Measurements from ENCODE around the gene CCDC85C. TPM values are rescaled to one million over a fixed set of nuclear protein-coding genes. Genes with fewer than 3 reads are reported as not detected.

CCDC85C gene
- total RNA-seq, 2 donors from 2014 or later = 32.8 to 45.8 TPM

DNA sequence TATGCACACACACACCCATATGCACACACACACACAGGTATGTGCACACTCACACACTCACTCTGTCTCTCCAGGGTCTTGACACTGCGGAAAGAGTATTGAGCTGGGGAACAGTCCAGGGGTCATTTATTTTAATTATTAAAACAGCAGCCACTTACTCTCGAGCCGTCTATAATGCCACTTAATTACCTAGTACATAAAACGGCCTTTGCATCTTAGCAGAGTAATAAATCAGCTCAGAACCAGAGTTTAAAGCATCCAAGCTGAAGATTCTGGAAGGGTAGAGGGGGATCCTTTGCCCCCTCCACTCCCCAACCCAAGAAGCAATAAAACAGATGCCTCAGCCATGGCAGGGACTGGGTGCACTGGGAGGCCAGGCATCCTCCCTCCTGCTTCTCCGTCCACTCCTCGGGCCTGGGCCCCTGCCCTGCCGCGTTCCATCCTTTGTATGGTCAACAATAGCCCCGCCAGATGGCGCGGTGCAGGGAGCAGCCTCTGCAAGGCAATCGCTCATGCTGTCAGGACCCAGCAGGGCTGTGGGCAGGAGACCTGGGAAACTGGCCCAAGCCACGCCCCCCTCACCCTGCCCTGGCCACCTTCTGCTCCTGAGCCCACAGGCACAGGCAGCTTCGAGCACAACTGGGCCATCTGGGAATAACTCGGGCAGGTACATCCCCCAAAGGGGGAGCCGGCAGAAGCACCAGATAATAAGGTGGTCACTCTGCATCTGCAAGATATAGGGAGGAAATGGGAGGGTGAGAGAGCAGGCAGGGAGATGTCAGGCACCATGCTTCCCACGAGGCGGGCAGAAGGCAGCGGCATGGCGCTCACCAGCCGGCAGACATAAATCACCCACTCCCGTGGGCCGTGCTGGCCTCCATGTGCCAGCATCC is 40.9 kb downstream of the CCDC85C start:
- TF ChIP-seq, protein P1, sequence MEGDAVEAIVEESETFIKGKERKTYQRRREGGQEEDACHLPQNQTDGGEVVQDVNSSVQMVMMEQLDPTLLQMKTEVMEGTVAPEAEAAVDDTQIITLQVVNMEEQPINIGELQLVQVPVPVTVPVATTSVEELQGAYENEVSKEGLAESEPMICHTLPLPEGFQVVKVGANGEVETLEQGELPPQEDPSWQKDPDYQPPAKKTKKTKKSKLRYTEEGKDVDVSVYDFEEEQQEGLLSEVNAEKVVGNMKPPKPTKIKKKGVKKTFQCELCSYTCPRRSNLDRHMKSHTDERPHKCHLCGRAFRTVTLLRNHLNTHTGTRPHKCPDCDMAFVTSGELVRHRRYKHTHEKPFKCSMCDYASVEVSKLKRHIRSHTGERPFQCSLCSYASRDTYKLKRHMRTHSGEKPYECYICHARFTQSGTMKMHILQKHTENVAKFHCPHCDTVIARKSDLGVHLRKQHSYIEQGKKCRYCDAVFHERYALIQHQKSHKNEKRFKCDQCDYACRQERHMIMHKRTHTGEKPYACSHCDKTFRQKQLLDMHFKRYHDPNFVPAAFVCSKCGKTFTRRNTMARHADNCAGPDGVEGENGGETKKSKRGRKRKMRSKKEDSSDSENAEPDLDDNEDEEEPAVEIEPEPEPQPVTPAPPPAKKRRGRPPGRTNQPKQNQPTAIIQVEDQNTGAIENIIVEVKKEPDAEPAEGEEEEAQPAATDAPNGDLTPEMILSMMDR (conservative IDR thresholded peaks at IDR 0.05) = peak; percentile 78
- H3K4me3 ChIP-seq (ENCODE audit: low read length) = no peak overlapping the region
- Mint-ChIP-seq H3K4me3 (no peak overlapping the region), H3K27ac (no peak overlapping the region), H3K27me3 (ENCODE audit: insufficient read depth) (no peaks in the 10 kb centered on the region), H3K9me3 (peaks cover 2% of the 10 kb centered on the region), H3K36me3 (ENCODE audit: low read depth) (peaks cover 5% of the 10 kb centered on the region), H3K4me1 (peaks cover 29% of the 10 kb centered on the region)
- H3K9ac ChIP-seq (ENCODE audit: extremely low read depth, low read length, poor library complexity, severe bottlenecking) = no peak overlapping the region
- H3K27me3 ChIP-seq (ENCODE audit: control insufficient read depth, insufficient read depth, low read length, poor library complexity, severe bottlenecking) = no peaks in the 10 kb centered on the region
- peak; percentile 97 for DNase-seq
- H3K36me3 ChIP-seq (ENCODE audit: control insufficient read depth, insufficient read depth, low read length) = no peaks in the 10 kb centered on the region
- no peaks in the 10 kb centered on the region for H3K9me3 ChIP-seq (ENCODE audit: control insufficient read depth, low read length)
- peaks cover 3% of the 10 kb centered on the region for H3K4me1 ChIP-seq (ENCODE audit: control insufficient read depth, insufficient read depth, low read length)
- WGBS, 2 experiments (ENCODE audit: insufficient coverage in 1 of 2, insufficient read length in 1 of 2) = 33 to 49% methylated on average over 22 to 23 of the region's 23 CpGs
- H3K27ac ChIP-seq (ENCODE audit: low read depth, low read length) = peak overlapping the region; percentile 96

DNA sequence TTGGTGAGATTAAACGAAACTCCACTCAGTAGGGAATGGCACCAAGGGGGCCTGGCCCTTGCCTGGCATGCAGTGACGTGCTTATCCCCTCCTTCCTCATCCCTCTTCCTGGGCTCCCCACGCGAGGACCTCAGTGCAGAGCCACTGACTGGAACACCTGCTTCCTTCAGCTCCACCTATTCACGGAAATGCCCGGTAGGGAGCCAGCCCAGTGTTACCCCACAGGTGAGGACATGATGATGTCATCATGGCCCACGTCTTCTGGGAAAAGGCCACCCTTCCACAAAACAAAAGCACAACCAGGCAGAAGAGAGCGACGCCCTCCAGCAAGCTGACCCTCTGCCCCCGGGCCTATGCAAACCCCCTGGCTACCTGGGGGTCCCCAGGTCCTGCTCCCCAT is 42.1 kb downstream of the CCDC85C start:
- Histone ChIP-seq H3K4me3 (ENCODE audit: low read length) (no peak overlapping the region), H3K27me3 (ENCODE audit: control insufficient read depth, insufficient read depth, low read length, poor library complexity, severe bottlenecking) (no peaks in the 10 kb centered on the region), H3K9me3 (ENCODE audit: control insufficient read depth, low read length) (no peaks in the 10 kb centered on the region), H3K4me1 (ENCODE audit: control insufficient read depth, insufficient read depth, low read length) (no peaks in the 10 kb centered on the region), H3K9ac (ENCODE audit: extremely low read depth, low read length, poor library complexity, severe bottlenecking) (no peak overlapping the region), H3K27ac (ENCODE audit: low read depth, low read length) (peak overlapping the region; percentile 96), H3K36me3 (ENCODE audit: control insufficient read depth, insufficient read depth, low read length) (no peaks in the 10 kb centered on the region)
- TF ChIP-seq, protein P1 (conservative IDR thresholded peaks at IDR 0.05) = no peak
- no peak overlapping the region for H3K27ac Mint-ChIP-seq
- peaks cover 2% of the 10 kb centered on the region for H3K9me3 Mint-ChIP-seq
- H3K27me3 Mint-ChIP-seq (ENCODE audit: insufficient read depth) = no peaks in the 10 kb centered on the region
- peaks cover 5% of the 10 kb centered on the region for H3K36me3 Mint-ChIP-seq (ENCODE audit: low read depth)
- 89 to 92% methylated on average over 6 to 10 of the region's 10 CpGs for WGBS, 2 experiments (ENCODE audit: insufficient coverage in 1 of 2, insufficient read length in 1 of 2)
- no peak for DNase-seq
- peaks cover 25% of the 10 kb centered on the region for H3K4me1 Mint-ChIP-seq
- H3K4me3 Mint-ChIP-seq = no peak overlapping the region

DNA sequence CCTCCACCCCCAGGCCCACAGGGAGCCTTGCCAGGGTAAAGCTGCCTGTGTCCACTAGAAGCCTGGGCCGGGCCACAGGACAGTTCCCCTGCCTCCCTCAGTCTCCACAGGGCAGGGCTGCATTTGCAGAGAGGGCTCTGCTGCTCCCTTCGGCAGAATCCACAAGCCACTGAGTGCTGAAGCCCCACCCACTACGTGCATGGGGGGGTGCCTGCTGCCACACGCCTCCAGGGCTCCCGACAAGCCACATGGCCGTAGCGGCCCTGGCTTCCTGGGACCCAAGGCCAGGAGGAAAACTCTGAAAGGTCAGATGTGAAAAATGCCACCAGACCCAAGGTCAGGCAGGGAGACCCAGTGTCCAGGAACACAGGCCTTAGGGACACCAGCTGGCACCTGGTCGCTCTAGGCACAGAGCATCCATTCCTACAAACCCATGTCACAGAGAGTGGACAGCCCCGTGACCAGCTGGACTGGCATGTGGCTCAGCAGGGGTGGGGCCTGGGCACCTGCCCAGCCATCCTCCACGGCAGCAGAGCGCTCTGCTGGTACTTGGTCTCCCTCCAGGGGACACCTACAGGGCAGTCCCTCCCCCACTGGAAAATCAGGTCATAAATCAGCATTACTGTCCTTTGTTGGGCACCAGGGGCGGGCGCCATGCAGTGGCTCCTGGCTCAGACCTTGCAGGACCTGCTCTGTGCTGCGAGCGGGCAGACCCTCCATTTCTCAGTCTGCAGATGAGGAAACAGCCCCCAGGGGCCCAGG is 42.9 kb downstream of the CCDC85C start:
- H3K27ac ChIP-seq (ENCODE audit: low read depth, low read length) = peak overlapping the region; percentile 6
- 84 to 87% methylated on average over 11 to 15 of the region's 15 CpGs for WGBS, 2 experiments (ENCODE audit: insufficient coverage in 1 of 2, insufficient read length in 1 of 2)

More for the DNA sequence above, 42.9 kb downstream of the CCDC85C start:
- Histone ChIP-seq H3K4me1 (ENCODE audit: control insufficient read depth, insufficient read depth, low read length) (no peaks in the 10 kb centered on the region), H3K4me3 (ENCODE audit: low read length) (no peak overlapping the region), H3K9me3 (ENCODE audit: control insufficient read depth, low read length) (no peaks in the 10 kb centered on the region), H3K36me3 (ENCODE audit: control insufficient read depth, insufficient read depth, low read length) (no peaks in the 10 kb centered on the region), H3K9ac (ENCODE audit: extremely low read depth, low read length, poor library complexity, severe bottlenecking) (no peak overlapping the region), H3K27me3 (ENCODE audit: control insufficient read depth, insufficient read depth, low read length, poor library complexity, severe bottlenecking) (no peaks in the 10 kb centered on the region)
- Mint-ChIP-seq H3K9me3 (peaks cover 2% of the 10 kb centered on the region), H3K4me1 (peaks cover 23% of the 10 kb centered on the region), H3K27me3 (ENCODE audit: insufficient read depth) (no peaks in the 10 kb centered on the region), H3K27ac (no peak overlapping the region), H3K36me3 (ENCODE audit: low read depth) (peaks cover 5% of the 10 kb centered on the region), H3K4me3 (no peak overlapping the region)
- TF ChIP-seq, protein P1 (conservative IDR thresholded peaks at IDR 0.05) = no peak
- DNase-seq = no peak

Data from endodermal cell (in vitro differentiated cells).